ENCODE measurements around the gene CIAPIN1. TPM values are rescaled to one million over a fixed set of nuclear protein-coding genes. Genes with fewer than 3 reads are reported as not detected.
A peak's percentile ranks its signal among the peaks of the same experiment; 100 is the strongest.

Gene CIAPIN1
- total and polyA plus RNA-seq, 8 donors: 14.0 to 146 (median 32.7) TPM

- no peak for DNase-seq
- TF ChIP-seq POLR2A (IDR thresholded peaks at IDR 0.05) (no peak), POLR2AphosphoS5 (IDR thresholded peaks at IDR 0.05) (no peak), CTCF (IDR thresholded peaks at IDR 0.05) (no peak), EP300 (IDR thresholded peaks at IDR 0.05) (no peak)
- WGBS, 5 donors: 88 to 94% (median 88%) methylated on average over 7 to 14 of the region's 14 CpGs
- Histone ChIP-seq H3K27ac (peak overlapping the region in 3 of 5 donors; percentile 67 to 73 (median 71)), H3K27me3 (no peaks in the 10 kb centered on the region), H3K4me3 (no peak overlapping the region), H3K4me1 (peaks cover 35 to 69% (median 63%) of the 10 kb centered on the region in 4 donors), H3K36me3 (peaks cover 53 to 79% (median 72%) of the 10 kb centered on the region in 4 donors), H3K9me3 (no peaks in the 10 kb centered on the region)
- intact Hi-C loops (cut with DNase I; ENCODE audit: low total_unique reads): no loop called here
Observed at GRCh38 chr16:57473176-57473840, 26.1 kb upstream of the CIAPIN1 start.

- peak overlapping the region; percentile 37 to 73 (median 67) for H3K27ac ChIP-seq
- no peaks in the 10 kb centered on the region for H3K9me3 ChIP-seq
- 42 to 60% (median 50%) methylated on average over 4 of the region's 4 CpGs for WGBS, 5 donors
- peaks cover 28 to 63% (median 57%) of the 10 kb centered on the region in 4 donors for H3K4me1 ChIP-seq
- H3K27me3 ChIP-seq: no peaks in the 10 kb centered on the region
- H3K36me3 ChIP-seq: peaks cover 53 to 79% (median 78%) of the 10 kb centered on the region in 4 donors
- no peak for DNase-seq
- no peak for TF ChIP-seq CTCF (IDR thresholded peaks at IDR 0.05)
- no peak for TF ChIP-seq EP300 (IDR thresholded peaks at IDR 0.05)
- intact Hi-C loops (cut with DNase I; ENCODE audit: low total_unique reads): no loop called here
- no peak overlapping the region for H3K4me3 ChIP-seq
Observed at GRCh38 chr16:57472665-57473060, 25.5 kb upstream of the CIAPIN1 start.

- intact Hi-C loops (cut with DNase I; ENCODE audit: low total_unique reads): no loop called here
- WGBS, 5 donors: 31 to 48% (median 34%) methylated on average over 8 to 10 of the region's 10 CpGs
- H3K4me3 ChIP-seq: no peak overlapping the region
- no peaks in the 10 kb centered on the region for H3K27me3 ChIP-seq
- DNase-seq: peak in 1 of 2 donors; percentile 77
- H3K27ac ChIP-seq: peak overlapping the region; percentile 37 to 73 (median 67)
- H3K36me3 ChIP-seq: peaks cover 55 to 84% (median 84%) of the 10 kb centered on the region in 4 donors
- peaks cover 24 to 57% (median 51%) of the 10 kb centered on the region in 4 donors for H3K4me1 ChIP-seq
- no peaks in the 10 kb centered on the region for H3K9me3 ChIP-seq
- TF ChIP-seq POLR2A (IDR thresholded peaks at IDR 0.05) (no peak), POLR2AphosphoS5 (IDR thresholded peaks at IDR 0.05) (peak in 1 of 3 donors; percentile 20), CTCF (IDR thresholded peaks at IDR 0.05) (no peak)
Observed at GRCh38 chr16:57471852-57472664, 24.9 kb upstream of the CIAPIN1 start.

GRCh38 chr16:57471209-57471608 lies 24.0 kb upstream of the CIAPIN1 start:
- no peak for TF ChIP-seq POLR2A (IDR thresholded peaks at IDR 0.05)
- no peak for TF ChIP-seq CTCF (IDR thresholded peaks at IDR 0.05)
- no peak for TF ChIP-seq EP300 (IDR thresholded peaks at IDR 0.05)
- TF ChIP-seq POLR2AphosphoS5 (IDR thresholded peaks at IDR 0.05): no peak
- Histone ChIP-seq H3K4me1 (peaks cover 24 to 48% (median 42%) of the 10 kb centered on the region in 4 donors), H3K27me3 (no peaks in the 10 kb centered on the region), H3K9me3 (no peaks in the 10 kb centered on the region), H3K36me3 (peaks cover 63 to 93% (median 92%) of the 10 kb centered on the region in 4 donors), H3K27ac (peak overlapping the region; percentile 50 to 73 (median 67)), H3K4me3 (no peak overlapping the region)
- intact Hi-C loops (cut with DNase I; ENCODE audit: low total_unique reads): no loop called here
- 78 to 100% (median 100%) methylated on average over 1 of the region's 1 CpG for WGBS, 5 donors
- no peak for DNase-seq

All from stomach (tissue), 9 donors.